HG03097 (cell line): ENCODE data around the gene SUPT3H.
"Not testable (repeated sequence)": the region's sequence is repeated elsewhere in the genome, so short reads cannot be mapped to it uniquely, and the experiment has no call there.

Source experiments
- ATAC-seq: cut with Tn5 transposase; IDR thresholded peaks from one replicate; pipeline ENCODE4 v1.9.1; 2021; ENCODE audit not compliant: unreplicated experiment, low FRiP score

Gene SUPT3H

DNA sequence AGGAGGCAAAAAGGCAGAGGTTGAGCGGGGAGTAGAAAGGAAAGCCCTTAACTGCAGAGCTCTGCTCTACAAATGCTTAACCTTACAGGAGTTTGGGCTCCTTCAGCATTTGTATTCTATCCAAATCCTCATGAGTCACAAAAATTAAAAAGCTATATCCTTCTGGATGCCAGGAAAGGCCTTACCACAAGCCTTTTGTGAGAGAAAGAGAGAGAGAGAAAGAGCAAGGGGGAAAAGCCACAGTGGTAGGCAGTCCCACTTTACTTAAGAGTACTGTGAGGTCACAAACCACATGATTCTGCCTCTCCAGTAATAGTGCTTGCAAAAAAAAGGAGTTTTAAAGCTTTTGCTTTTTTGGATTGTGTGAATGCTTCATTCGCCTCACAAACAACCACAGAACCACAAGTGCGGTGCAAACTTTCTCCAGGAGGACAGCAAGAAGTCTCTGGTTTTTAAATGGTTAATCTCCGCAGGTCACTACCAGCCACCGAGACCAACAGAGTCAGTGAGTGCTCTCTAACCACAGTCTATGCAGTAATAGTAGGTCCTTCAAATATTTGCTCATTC, 49.7 kb downstream of the SUPT3H start, which contains the start of gene RUNX2:
Gene RUNX2, plus strand, starts transcription at position 375 of the 567 bp plus-strand sequence. CDS start 397 bp downstream, outside the sequence.
- ATAC-seq, result no peak

DNA sequence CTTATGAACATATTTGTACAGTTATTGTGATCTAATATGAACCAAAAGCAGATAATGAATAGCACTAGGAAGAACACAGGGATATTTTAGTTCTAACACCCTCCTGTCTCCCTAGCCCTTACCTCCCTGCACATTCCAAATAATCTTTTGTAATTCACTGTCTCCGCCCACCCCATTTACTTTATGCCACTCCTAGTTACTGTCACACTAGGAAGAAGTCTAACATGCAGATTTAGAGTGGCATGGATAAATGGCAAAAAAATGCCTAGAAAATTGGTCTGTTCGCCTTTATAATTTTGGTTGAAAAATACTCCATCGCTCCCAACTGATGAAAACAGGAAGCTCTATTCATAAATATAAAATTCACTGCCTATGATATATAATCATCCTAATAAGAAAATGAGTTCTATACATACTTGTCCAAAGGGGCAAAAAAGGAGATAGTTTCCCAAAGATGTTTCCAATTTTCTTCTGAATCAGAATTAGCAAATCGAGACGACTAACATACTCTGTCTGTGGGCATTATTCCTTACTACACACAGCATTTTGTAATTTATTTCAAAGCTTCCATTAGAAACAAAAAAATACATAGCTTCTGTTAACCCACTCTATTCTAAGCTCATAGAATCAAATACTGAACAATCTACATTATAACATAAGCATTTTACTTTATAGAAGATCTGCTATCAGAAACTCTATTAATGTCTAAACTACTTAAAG, 50.9 kb downstream of the SUPT3H start:
- ATAC-seq, result no peak

GRCh38 chr6:45323656-45324224, 54.0 kb downstream of the SUPT3H start:
- ATAC-seq, result no peak

GRCh38 chr6:45320349-45320748, 57.4 kb downstream of the SUPT3H start:
- no peak for ATAC-seq

DNA sequence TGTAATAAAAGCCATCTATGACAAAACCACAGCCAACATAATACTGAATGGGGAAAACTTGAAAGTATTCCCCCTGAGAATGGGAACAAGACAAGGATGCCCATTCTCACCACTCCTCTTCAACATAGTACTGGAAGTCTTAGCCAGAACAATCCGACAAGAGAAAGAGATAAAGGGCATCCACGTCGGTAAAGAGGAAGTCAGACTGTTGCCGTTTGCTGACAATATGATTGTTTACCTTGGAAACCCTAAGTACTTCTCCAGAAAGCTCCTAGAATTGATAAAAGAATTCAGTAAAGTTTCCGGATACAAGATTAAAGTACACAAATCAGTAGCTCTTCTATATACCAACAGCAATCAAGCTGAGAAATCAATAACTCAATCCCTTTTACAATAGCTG, 63.6 kb downstream of the SUPT3H start:
- no peak for ATAC-seq

DNA sequence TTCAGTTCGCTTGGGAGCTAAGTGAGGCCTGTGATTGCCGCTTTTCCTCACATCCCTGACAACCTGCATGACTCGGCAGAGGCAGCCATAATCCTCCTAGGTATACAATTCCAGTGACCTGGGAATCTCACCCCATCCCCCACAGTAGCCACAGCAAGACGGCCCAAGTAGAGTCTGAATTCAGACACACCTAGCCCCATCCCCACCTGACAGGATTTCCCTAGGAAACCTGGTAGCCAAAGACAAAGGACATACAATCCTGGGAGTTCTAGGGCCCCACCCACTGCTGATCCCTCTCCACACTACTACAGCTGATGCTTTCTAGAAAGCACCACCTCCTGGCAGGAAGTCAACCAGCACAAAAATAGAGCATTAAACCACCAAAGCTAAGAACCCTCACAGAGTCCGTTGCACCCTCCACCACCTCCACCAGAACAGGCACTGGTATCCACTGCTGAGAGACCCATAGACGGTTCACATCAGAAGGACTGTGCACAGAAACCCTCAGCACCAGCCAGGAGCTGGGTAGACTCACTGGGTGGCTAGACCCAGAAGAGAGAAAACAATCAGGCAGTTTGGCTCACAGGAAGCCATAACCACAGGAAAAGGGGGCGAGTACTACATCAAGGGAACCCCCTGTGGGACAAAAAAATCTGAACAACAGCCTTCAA, 67.5 kb downstream of the SUPT3H start:
- no peak for ATAC-seq

- ATAC-seq, result no peak
Measured at GRCh38 chr6:45305546-45305945, 72.2 kb downstream of the SUPT3H start.

GRCh38 chr6:45302832-45303231, 74.9 kb downstream of the SUPT3H start:
- no peak for ATAC-seq

DNA sequence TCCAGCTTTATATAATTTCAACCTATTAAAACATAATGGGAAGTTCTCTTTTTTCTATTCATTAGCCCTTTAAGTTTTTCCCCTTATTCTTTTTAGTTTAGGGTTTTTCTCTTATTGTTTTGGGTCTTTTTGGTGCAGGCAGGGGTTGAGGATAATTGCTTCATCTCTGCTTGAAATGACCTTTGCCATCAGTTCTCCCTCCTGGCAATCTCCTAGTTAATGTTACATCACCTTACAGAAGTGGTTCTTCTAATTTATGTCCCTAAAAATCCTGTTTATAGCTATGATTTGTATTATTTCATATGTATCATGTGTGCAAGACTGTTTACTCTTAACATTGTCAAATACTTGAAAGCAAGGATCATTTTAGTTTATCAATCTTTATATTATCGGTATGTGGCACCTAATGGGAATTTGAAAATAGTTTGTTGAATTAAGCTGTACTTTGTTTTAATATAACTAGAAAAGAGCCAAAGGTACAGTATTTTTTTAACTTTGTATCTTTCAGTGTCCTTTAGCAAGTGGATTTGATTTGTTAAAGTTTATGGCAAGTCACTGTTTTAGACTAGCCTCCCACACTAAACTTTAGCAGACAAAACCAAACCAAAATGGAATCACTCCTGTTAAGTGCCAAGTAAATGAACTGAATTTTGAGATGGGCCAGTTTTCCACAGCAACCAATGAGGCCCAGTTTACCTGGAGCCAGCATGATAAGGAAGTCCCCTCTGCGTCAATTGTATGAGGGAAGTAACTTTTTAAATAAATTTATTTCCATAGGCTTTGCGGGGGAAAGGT, 76.2 kb downstream of the SUPT3H start:
- ATAC-seq, result no peak

GRCh38 chr6:45300736-45301135, 77.0 kb downstream of the SUPT3H start:
- no peak for ATAC-seq

- ATAC-seq, result no peak
Measured at GRCh38 chr6:45299096-45299581, 78.6 kb downstream of the SUPT3H start.

GRCh38 chr6:45297320-45297719, 80.4 kb downstream of the SUPT3H start:
- ATAC-seq, result no peak

GRCh38 chr6:45294065-45294701, 83.6 kb downstream of the SUPT3H start:
- not testable (repeated sequence) for ATAC-seq

GRCh38 chr6:45293306-45293705, 84.4 kb downstream of the SUPT3H start:
- no peak for ATAC-seq

DNA sequence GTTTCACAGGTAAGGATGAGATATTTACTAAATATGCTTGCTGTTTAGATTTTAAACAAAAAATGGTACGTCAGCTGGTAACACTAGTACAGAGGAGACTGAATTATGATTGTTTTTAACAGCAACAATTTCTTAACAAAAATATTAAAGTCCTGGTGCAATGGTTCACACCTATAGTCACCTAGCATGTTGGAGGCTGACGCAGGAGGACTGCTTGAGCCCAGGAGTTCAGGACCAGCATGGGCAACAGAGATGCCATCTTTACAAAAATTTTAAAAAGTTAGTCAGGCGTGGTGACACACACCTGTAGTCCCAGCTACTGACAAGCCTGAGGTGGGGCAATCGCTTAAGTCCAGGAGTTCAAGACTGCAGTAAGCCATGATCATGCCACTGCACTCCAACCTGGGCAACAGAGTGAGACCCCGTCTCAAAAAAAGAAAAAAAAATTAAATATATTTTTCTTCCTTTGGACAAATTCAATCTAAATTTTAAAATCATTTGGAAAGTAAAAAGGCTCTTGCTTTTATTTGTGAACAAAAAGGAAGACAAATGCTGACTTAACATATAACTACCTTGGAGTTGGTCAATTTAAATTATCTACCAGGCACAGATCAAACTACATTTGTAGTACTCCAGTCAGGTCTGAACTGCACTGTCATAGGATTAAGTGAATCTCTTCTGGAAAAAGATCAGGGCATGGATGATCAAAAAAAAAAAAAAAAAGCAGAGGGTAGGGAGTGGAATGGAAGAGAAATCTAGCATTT, 87.8 kb downstream of the SUPT3H start:
- no peak for ATAC-seq

DNA sequence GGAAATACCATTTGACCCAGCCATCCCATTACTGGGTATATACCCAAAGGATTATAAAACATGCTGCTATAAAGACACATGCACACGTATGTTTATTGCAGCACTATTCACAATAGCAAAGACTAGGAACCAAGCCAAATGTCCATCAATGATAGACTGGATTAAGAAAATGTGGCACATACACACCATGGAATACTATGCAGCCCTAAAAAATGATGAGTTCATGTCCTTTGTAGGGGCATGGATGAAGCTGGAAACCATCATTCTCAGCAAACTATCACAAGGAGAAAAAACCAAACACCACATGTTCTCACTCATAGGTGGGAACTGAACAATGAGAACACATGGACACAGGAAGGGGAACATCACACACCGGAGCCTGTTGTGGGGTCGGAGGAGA, 91.0 kb downstream of the SUPT3H start:
- ATAC-seq, result not testable (repeated sequence)

- ATAC-seq, result no peak
Measured at GRCh38 chr6:45278367-45278766, 99.4 kb downstream of the SUPT3H start.

DNA sequence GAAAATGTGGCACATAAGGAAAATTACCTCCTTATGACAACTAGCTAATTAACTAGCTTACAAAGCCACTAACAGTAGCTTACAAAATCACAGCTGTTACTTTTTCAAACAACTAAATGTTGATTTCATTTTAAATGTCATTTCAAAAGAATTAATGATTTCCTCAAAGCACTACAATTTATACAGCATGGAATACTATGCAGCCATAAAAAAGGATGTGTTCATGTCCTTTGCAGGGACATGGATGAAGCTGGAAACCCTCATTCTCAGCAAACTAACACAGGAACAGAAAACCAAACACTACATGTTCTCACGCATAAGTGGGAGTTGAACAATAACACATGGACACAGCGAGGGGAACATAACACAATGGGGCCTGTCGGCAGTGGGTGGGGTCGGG, 100.0 kb downstream of the SUPT3H start:
- not testable (repeated sequence) for ATAC-seq

- no peak for ATAC-seq
Measured at GRCh38 chr6:45275358-45275757, 102.4 kb downstream of the SUPT3H start.
